Natural killer cell (primary cell): Measurements from ENCODE around the gene TMEM174. TPM values are rescaled to one million over a fixed set of nuclear protein-coding genes. Genes with fewer than 3 reads are reported as not detected.
"Not testable (repeated sequence)": the region's sequence is repeated elsewhere in the genome, so short reads cannot be mapped to it uniquely, and the experiment has no call there.

Experiments
- ATAC-seq, 3 donors: fragments of 150-1000 bp in 2 of 3; fragments of 200-7000 bp in 1 of 3; cut with Tn5 transposase; 1 replicate in 1 of 3; 2 replicates in 2 of 3; pipeline ENCODE4 v1.10.0; 2021; ENCODE audit warnings: mild to moderate bottlenecking in 2 of 3, moderate library complexity in 2 of 3
- DNase-seq, 2 donors: peaks; one replicate each; pipeline versions ENCODE4 v3.0.0 to v3.0.0-alpha.2; 2013 to 2021; ENCODE audit warnings: mixed read lengths in 1 of 2
- H3K27ac ChIP-seq: one replicate; pipeline ENCODE4 v1.5.1; 2013; ENCODE audit warnings: mild to moderate bottlenecking, low read length
- H3K27me3 ChIP-seq: one replicate; pipeline ENCODE4 v1.6.1; 2013; ENCODE audit warnings: low read length; ENCODE audit not compliant: control insufficient read depth, insufficient read depth
- H3K36me3 ChIP-seq: one replicate; pipeline ENCODE4 v1.6.1; 2013; ENCODE audit warnings: low read length; ENCODE audit not compliant: control insufficient read depth, insufficient read depth
- H3K4me1 ChIP-seq: one replicate; pipeline ENCODE4 v1.6.1; 2013; ENCODE audit warnings: low read length; ENCODE audit not compliant: control insufficient read depth, insufficient read depth
- H3K4me3 ChIP-seq: one replicate; pipeline ENCODE4 v1.5.1; 2013; ENCODE audit warnings: low read length
- H3K9me3 ChIP-seq: one replicate; pipeline ENCODE4 v1.6.1; 2013; ENCODE audit warnings: low read length; ENCODE audit not compliant: control insufficient read depth, insufficient read depth
- H3K27ac Mint-ChIP-seq, 2 donors: one replicate each; pipeline ENCODE4 v1.8.0; 2022; ENCODE audit warnings: mild to moderate bottlenecking in 2 of 2, mixed read lengths in 2 of 2, moderate library complexity in 1 of 2
- H3K27me3 Mint-ChIP-seq, 2 donors: one replicate each; pipeline ENCODE4 v1.8.0; 2022; ENCODE audit warnings: low read depth in 2 of 2, mixed read lengths in 2 of 2
- H3K36me3 Mint-ChIP-seq: one replicate; pipeline ENCODE4 v1.8.0; 2022; ENCODE audit warnings: mixed read lengths
- H3K4me1 Mint-ChIP-seq, 2 donors: one replicate each; pipeline ENCODE4 v1.8.0; 2022; ENCODE audit warnings: mixed read lengths in 2 of 2
- H3K4me3 Mint-ChIP-seq: one replicate; pipeline ENCODE4 v1.8.0; 2022; ENCODE audit warnings: mild to moderate bottlenecking, moderate library complexity, mixed read lengths
- H3K9me3 Mint-ChIP-seq, 2 donors: one replicate each; pipeline ENCODE4 v1.8.0; 2022; ENCODE audit warnings: mixed read lengths in 2 of 2
- CTCF ChIP-seq: fragments of 200-600 bp; IDR thresholded peaks from one replicate; pipeline ENCODE4 v1.8.0; 2022; ENCODE audit warnings: antibody characterized with exemption
- WGBS: methylation state at CpG from one replicate; pipeline ENCODE4 v1.1.7; 2013; ENCODE audit warnings: missing lambda C conversion rate; ENCODE audit not compliant: insufficient coverage; 5-methylcytosine and 5-hydroxymethylcytosine counted together
- intact Hi-C: fragments of 100-400 bp; cut with micrococcal nuclease; formaldehyde crosslinking; loops from one replicate; pipeline ENCODE4 v1.14.2; 2022
- total RNA-seq, 4 donors: library from RNA; stranded (reverse); fragments of 120-200 nt in 1 of 4; gene quantifications; one replicate each; pipeline versions ENCODE4 v1.2.3 to v1.2.4, GENCODE V29; 2013 to 2022

TMEM174 gene
- total RNA-seq, 3 donors from 2014 or later (not counting 1 experiment from before 2014, with no cell fraction given): not detected

- TF ChIP-seq CTCF: no peak
- peaks cover 2% of the 10 kb centered on the region in 2 donors for H3K9me3 Mint-ChIP-seq
- DNase-seq (no peak), ATAC-seq (no peak)
- 78% methylated on average over 3 of the region's 3 CpGs for WGBS
- Histone ChIP-seq H3K27me3 (peaks cover 3% of the 10 kb centered on the region), H3K4me3 (no peak overlapping the region), H3K27ac (no peak overlapping the region), H3K9me3 (no peaks in the 10 kb centered on the region), H3K36me3 (no peaks in the 10 kb centered on the region), H3K4me1 (peaks cover 6% of the 10 kb centered on the region)
- intact Hi-C loops: loop anchor here (5.0 kb wide), 1 partner anchor 247 kb away; the partner anchor contains the start of gene FCHO2
- H3K4me1 Mint-ChIP-seq: peaks cover 0 to 6% of the 10 kb centered on the region in 2 donors
- peaks cover 30 to 39% of the 10 kb centered on the region in 2 donors for H3K27me3 Mint-ChIP-seq
- no peak overlapping the region for H3K4me3 Mint-ChIP-seq
- H3K27ac Mint-ChIP-seq: no peak overlapping the region
- H3K36me3 Mint-ChIP-seq: peaks cover 5% of the 10 kb centered on the region
These were observed 31.3 kb downstream of the TMEM174 start for GRCh38 chr5:73204332-73204731.

DNA sequence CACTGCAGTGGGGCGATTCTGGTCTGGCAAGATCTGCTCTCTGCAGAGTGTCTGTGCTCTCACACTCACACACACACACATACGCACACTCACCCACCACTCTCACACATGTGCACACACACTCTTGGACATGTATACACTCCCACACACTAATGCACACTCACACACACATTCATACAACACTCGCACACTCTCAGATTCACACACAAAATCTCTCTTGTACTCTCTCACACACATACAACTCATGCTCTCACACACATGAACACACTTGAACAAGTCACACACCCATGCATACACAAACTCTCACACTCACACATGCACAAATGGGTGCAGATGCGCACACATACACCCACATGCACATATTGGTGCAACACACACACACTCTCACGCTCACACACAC is 31.7 kb downstream of the TMEM174 start:
- Histone ChIP-seq H3K4me1 (peaks cover 6% of the 10 kb centered on the region), H3K4me3 (no peak overlapping the region), H3K27me3 (peaks cover 3% of the 10 kb centered on the region), H3K9me3 (no peaks in the 10 kb centered on the region), H3K36me3 (no peaks in the 10 kb centered on the region), H3K27ac (no peak overlapping the region)
- no peak overlapping the region for H3K27ac Mint-ChIP-seq
- peaks cover 9% of the 10 kb centered on the region for H3K36me3 Mint-ChIP-seq
- H3K4me3 Mint-ChIP-seq: no peak overlapping the region
- DNase-seq: no peak
- intact Hi-C loops: loop anchor here (5.0 kb wide), 1 partner anchor 247 kb away; the partner anchor contains the start of gene FCHO2
- no peak for TF ChIP-seq CTCF
- ATAC-seq: no peak
- 85% methylated on average over 5 of the region's 5 CpGs for WGBS
- H3K27me3 Mint-ChIP-seq: peaks cover 30 to 42% of the 10 kb centered on the region in 2 donors
- H3K9me3 Mint-ChIP-seq: peaks cover 3 to 4% of the 10 kb centered on the region in 2 donors
- peaks cover 0 to 6% of the 10 kb centered on the region in 2 donors for H3K4me1 Mint-ChIP-seq

DNA sequence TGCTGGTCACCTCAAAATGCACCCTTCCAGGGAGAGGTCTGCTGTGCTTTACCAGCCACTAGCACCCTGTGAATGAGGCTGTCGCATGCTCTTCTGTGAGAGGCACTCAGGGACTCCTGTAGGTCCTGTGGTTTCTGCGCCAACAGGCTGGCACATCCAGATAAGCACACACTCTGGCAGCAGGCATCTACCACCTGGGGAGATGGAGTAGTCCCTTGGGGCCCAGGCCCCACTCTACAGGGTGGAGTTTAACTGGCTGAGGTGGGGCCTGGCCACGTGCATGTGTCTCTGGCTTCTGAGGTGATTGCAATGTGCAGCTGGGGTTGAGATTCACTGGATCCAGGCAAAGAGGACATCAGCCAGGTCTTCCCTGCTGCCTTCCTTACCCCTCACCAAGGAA is 32.3 kb downstream of the TMEM174 start:
- Histone ChIP-seq H3K4me1 (peaks cover 6% of the 10 kb centered on the region), H3K4me3 (no peak overlapping the region), H3K9me3 (no peaks in the 10 kb centered on the region), H3K36me3 (no peaks in the 10 kb centered on the region), H3K27ac (no peak overlapping the region), H3K27me3 (peaks cover 3% of the 10 kb centered on the region)
- TF ChIP-seq CTCF: no peak
- H3K36me3 Mint-ChIP-seq: peaks cover 11% of the 10 kb centered on the region
- peaks cover 0 to 6% of the 10 kb centered on the region in 2 donors for H3K4me1 Mint-ChIP-seq
- H3K9me3 Mint-ChIP-seq: peaks cover 6 to 7% of the 10 kb centered on the region in 2 donors
- intact Hi-C loops: no loop called here
- no peak overlapping the region for H3K4me3 Mint-ChIP-seq
- 62% methylated on average over 3 of the region's 3 CpGs for WGBS
- no peak overlapping the region for H3K27ac Mint-ChIP-seq
- no peak for ATAC-seq
- DNase-seq: no peak
- H3K27me3 Mint-ChIP-seq: peaks cover 34 to 47% of the 10 kb centered on the region in 2 donors

GRCh38 chr5:73207239-73207638 is 34.2 kb downstream of the TMEM174 start:
- H3K36me3 ChIP-seq, H3K27ac ChIP-seq, H3K4me3 Mint-ChIP-seq, H3K4me1 ChIP-seq, intact Hi-C loops, H3K9me3 ChIP-seq, H3K4me1 Mint-ChIP-seq, H3K4me3 ChIP-seq, DNase-seq, H3K27me3 ChIP-seq, H3K27ac Mint-ChIP-seq, H3K9me3 Mint-ChIP-seq, ATAC-seq: not testable (repeated sequence)
- H3K27me3 Mint-ChIP-seq: peaks cover 46 to 57% of the 10 kb centered on the region in 2 donors
- 63% methylated on average over 3 of the region's 4 CpGs for WGBS
- H3K36me3 Mint-ChIP-seq: peaks cover 11% of the 10 kb centered on the region

- H3K36me3 Mint-ChIP-seq: peaks cover 11% of the 10 kb centered on the region
- peaks cover 60 to 65% of the 10 kb centered on the region in 2 donors for H3K27me3 Mint-ChIP-seq
- intact Hi-C loops, H3K9me3 Mint-ChIP-seq, H3K27ac Mint-ChIP-seq, ATAC-seq, H3K4me1 ChIP-seq, H3K9me3 ChIP-seq, H3K36me3 ChIP-seq, H3K4me1 Mint-ChIP-seq, H3K4me3 Mint-ChIP-seq, H3K4me3 ChIP-seq, DNase-seq, H3K27me3 ChIP-seq, H3K27ac ChIP-seq: not testable (repeated sequence)
These were observed 36.1 kb downstream of the TMEM174 start for GRCh38 chr5:73209075-73209474.

DNA sequence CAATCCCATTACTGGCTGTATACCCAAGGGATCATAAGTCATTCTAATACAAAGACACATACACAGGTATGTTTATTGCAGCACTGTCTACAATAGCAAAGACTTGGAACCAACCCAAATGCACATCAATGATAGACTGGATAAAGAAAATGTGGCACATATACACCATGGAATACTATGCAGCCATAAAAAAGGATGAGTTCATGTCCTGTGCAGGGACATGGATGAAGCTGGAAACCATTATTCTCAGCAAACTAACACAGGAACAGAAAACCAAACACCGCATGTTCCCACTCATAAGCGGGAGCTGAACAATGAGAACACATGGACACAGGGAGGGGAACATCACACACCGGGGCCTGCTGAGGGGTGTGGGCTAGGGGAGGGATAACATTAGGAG is 39.7 kb downstream of the TMEM174 start:
- H3K27ac Mint-ChIP-seq, H3K4me3 ChIP-seq, DNase-seq, H3K9me3 Mint-ChIP-seq, H3K36me3 ChIP-seq, H3K4me1 Mint-ChIP-seq, ATAC-seq, intact Hi-C loops, H3K4me3 Mint-ChIP-seq, H3K27ac ChIP-seq, H3K9me3 ChIP-seq: not testable (repeated sequence)
- peaks cover 78 to 88% of the 10 kb centered on the region in 2 donors for H3K27me3 Mint-ChIP-seq
- Histone ChIP-seq H3K4me1 (peaks cover 10% of the 10 kb centered on the region), H3K27me3 (peaks cover 32% of the 10 kb centered on the region)
- H3K36me3 Mint-ChIP-seq: peaks cover 11% of the 10 kb centered on the region
- no CpG with 5 or more reads among the region's 3 CpGs for WGBS
